Cerebellar nuclear complex (tissue), 1 donor: ENCODE data around the gene SLC4A1AP.
A peak's percentile ranks its signal among the peaks of the same experiment; 100 is the strongest.
"Not testable (repeated sequence)": the region's sequence is repeated elsewhere in the genome, so short reads cannot be mapped to it uniquely, and the experiment has no call there.

Experiments
- DNase-seq, 2 experiments: peaks; one replicate each; lab custom pipeline; 2025; lab: John Stamatoyannopoulos, UW

SLC4A1AP gene

GRCh38 chr2:27651056-27651455, 12.6 kb upstream of the SLC4A1AP start:
- no peak for DNase-seq

GRCh38 chr2:27652341-27652740, 11.3 kb upstream of the SLC4A1AP start:
- DNase-seq = no peak

DNA sequence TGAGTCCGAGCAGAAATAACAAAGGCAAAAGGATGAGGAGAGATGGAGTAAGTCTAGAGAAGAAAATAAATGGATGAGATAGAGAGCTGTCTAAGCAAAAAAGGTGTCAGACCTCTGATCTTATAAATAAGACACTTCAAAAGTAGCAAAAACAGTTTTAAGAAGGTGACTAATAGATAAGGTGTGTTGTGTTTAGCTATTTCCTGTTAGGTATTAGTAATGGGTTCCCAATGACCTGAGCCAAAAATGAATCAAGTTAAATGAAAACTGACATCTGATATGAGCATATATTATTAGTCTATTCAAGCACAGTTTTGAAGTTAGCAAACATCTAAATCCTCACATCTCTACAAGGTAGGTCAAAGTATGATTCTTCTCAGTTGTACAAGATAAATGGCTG, 10.9 kb upstream of the SLC4A1AP start:
- no peak for DNase-seq

- DNase-seq = no peak
These were observed 10.3 kb upstream of the SLC4A1AP start for GRCh38 chr2:27653397-27653796.

DNA sequence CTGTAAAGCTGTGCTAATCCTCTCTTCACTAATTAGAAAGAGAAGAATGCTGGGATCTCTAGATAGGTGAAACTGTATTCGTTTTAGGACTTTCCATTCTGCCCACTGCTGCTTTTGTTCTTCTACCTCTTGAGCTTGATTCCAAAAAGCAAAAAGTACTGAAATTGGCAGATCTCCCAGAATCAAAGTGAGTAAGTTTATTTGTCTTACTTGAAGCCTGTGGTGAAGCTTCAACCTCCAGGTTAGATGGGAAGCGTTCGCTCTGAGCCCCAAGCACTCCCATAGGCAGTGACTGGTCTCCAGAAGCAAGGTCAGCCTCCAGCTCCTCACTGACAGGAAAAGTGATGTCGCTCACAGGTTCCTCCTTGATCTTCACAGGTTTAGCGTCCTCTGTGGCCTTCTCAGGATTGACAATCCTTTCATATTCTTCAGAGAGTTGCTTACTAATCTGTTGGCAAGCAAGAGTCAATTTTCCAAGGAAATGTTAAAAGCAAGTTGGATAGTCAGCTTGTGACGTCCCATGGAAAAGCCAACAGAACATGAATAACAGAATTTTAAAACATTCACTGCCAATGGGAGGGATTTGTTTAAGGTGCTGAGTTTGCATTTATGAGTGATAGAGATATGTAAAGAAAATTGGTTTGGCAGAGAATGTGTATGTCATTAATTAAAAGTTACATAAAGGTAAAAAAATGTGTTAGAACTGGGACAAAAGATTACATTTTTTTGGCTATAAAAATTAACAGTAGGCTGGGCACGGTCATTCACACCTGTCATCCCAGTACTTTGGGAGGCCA, 8.3 kb upstream of the SLC4A1AP start:
- DNase-seq = no peak

DNA sequence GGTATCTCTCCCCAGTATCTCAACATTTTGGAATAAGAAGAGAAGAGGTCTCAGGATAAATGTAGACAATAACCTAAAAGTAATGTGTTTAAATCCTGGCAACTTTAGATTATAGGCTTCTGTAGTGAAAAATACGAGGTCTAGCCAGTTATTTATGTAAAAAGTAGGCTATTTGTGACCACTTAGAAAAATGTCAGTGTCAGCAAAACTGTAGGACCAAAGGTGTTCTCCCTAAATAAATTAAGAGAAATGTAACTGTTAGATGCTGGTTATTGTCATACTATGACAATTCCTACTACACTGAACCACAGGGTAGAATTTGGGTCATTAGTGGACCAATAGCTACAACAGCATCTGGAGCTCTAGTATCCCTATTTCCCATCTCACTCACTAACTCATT, 2.3 kb upstream of the SLC4A1AP start:
- DNase-seq = no peak

- DNase-seq = no peak
These were observed 475 bp downstream of the SLC4A1AP start for GRCh38 chr2:27664154-27664574.

GRCh38 chr2:27664622-27665363, 1.1 kb downstream of the SLC4A1AP start:
- DNase-seq = no peak

GRCh38 chr2:27667446-27667845, 3.8 kb downstream of the SLC4A1AP start:
- DNase-seq = no peak

GRCh38 chr2:27671235-27671634, 7.5 kb downstream of the SLC4A1AP start:
- no peak for DNase-seq

GRCh38 chr2:27672723-27673486, 9.2 kb downstream of the SLC4A1AP start:
- DNase-seq = no peak

- DNase-seq = no peak
These were observed 16.9 kb downstream of the SLC4A1AP start for GRCh38 chr2:27680571-27680970.

GRCh38 chr2:27681841-27682240, 18.2 kb downstream of the SLC4A1AP start:
- no peak for DNase-seq

DNA sequence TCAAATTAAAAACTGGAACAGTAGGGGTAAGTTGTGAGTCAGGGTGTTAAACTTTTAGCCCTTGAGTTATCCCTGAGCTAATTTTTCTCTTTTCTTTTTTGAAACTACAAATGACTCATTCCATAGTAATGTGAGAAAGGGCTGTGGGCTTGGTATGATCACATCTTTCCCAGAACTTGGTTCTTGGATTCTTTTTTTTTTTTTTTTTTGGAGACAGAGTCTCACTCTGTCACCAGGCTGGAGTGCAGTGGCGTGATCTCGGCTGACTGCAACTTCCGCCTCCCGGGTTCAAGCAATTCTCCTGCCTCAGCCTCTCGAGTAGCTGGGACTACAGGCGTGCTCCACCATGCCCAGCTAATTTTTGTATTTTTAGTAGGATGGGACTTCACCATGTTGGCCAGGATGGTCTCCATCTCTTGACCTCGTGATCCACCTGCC, 18.7 kb downstream of the SLC4A1AP start:
- DNase-seq = not testable (repeated sequence)

DNA sequence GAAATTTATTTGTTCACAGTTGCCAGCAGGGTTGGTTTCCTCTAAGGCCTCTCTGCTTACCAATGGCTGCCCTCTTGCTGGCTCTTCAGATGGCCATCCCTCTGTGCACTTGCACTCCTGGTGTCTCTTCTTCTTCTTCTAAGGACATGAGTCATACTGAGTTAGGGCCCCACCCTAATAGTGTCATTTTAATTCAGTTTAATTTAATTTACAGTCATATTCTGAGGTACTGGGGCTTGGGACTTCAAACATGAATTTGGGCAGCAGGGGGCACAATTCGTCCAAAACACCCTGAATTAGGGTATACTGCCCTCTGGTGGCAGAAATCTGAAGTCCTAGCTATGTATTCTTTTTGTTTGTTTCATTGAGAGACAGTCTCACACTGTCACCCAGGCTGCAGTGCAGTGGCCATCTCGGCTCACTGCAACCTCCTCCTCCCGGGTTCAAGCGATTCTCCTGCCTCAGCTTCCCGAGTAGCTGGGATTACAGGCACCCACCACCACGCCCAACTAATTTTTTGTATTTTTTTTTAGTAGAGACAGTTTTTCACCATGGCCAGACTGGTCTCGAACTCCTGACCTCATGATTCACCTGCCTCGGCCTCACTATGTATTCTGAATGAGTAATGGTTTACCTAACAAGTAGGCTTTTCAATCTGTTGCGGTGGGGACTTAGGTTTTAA, 19.8 kb downstream of the SLC4A1AP start:
- DNase-seq = peak in 1 of 2 experiments; percentile 13

DNA sequence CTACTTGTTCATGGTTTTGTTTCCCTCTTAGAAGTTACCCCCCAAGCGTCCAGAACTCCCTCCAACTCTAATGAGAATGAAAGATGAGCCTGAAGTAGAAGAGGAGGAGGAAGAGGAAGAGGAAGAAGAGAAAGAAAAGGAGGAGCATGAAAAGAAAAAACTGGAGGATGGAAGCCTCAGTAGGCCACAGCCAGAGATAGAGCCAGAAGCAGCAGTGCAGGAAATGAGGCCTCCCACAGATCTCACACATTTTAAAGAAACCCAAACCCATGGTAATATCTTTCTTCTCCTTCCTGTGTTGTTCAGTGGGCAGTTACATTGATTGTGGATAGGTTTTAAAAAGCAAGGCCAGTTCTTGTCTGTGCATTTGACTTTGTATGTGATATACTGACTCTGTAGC, 21.3 kb downstream of the SLC4A1AP start:
- DNase-seq = not testable (repeated sequence)

DNA sequence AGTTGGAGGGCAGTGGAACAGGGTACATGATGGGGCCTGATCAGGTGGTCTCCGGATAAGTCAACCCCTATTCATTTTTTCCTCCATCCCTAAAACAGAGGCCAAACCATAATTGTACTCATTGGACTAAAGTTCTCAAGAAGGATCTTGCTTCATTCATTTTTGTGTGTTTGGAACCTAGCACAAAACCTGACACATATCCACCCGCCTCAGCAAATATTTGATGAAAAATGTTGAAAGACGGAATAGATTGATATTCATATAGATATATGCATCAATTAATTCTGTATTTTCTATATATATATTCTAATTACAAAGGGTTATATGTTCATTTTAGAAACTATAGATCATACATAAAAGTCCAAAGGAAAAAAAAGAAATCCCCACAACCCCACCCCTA, 21.9 kb downstream of the SLC4A1AP start:
- no peak for DNase-seq

- DNase-seq = no peak
These were observed 23.5 kb downstream of the SLC4A1AP start for GRCh38 chr2:27687232-27687631.

DNA sequence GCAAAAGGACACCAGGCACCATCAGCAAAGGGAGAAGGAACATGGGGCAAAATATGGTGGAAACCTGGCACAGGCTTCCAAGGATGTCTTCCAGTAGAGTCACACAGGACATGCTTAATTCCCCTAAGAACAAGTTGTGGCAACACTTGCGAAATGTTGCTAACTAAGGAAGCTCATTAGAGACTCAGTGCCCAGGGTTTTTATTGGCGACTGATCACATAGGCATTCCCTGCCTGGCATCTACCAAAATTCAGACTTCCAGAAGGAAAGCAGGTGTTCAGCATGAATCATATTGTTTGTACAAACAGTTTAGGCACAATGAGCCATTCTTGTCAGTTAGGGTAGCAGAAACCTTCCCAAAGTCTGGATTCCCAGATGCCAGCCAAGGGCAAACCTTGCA, 25.7 kb downstream of the SLC4A1AP start:
- DNase-seq = no peak

GRCh38 chr2:27690052-27690451, 26.4 kb downstream of the SLC4A1AP start:
- no peak for DNase-seq

DNA sequence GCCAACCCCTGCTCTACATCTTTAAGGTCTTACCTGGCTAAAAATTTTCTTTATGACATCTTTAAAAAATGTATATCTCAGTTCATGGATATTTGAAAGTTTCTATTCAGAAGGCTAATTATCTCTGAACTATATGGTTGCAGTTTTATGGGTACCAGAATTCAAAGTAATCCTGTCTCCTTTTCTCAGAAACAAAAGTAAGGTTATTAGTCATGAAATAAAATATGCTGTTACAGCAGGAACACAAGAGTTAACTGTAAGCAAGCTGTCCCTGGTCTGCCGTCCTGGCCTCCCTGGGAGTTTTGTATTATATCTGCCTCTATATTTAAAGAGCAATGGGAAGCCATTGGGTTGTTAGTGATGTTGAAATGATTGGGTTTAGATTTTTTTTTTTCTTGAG, 34.0 kb downstream of the SLC4A1AP start:
- no peak for DNase-seq

DNA sequence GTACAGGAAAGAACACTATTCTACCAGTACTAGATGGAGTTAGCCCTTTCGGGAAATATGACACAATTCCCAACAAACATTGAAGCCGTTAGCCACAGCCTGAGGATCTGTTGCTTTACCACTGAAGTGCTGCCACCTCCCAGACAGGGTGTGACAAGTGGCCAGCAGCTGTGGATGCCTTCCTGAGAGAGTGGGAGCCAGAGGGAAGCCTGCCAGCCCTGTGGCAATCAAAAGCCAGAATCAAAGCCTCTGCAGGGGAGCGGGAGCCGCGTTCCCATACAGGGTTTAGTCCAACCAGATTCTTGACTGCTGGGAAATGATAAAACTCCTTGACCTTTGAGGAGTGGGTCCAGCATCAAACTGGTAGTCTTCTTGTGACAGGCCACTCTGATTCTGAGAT, 38.0 kb downstream of the SLC4A1AP start:
- no peak for DNase-seq
